Renal pelvis (tissue), 4 donors: ENCODE measurements around the gene PLA2G4A. TPM values are rescaled to one million over a fixed set of nuclear protein-coding genes. Genes with fewer than 3 reads are reported as not detected.
"Not testable (repeated sequence)": the region's sequence is repeated elsewhere in the genome, so short reads cannot be mapped to it uniquely, and the experiment has no call there.

ENCODE experiments used
- DNase-seq: peaks from one replicate; pipeline ENCODE4 v3.0.0-alpha.2; 2013
- polyA plus RNA-seq, 3 donors: library from polyadenylated mRNA; unstranded; fragments of 120-200 nt; gene quantifications; one replicate each; pipeline ENCODE4 v1.2.1, GENCODE V29; 2013; ENCODE audit not compliant: insufficient read length in 3 of 3

The PLA2G4A gene
- polyA plus RNA-seq, 3 donors, result 4.6 to 8.5 (median 8.3) TPM

- DNase-seq, result not testable (repeated sequence)
Observed at GRCh38 chr1:186917106-186917786, 88.5 kb downstream of the PLA2G4A start.

DNA sequence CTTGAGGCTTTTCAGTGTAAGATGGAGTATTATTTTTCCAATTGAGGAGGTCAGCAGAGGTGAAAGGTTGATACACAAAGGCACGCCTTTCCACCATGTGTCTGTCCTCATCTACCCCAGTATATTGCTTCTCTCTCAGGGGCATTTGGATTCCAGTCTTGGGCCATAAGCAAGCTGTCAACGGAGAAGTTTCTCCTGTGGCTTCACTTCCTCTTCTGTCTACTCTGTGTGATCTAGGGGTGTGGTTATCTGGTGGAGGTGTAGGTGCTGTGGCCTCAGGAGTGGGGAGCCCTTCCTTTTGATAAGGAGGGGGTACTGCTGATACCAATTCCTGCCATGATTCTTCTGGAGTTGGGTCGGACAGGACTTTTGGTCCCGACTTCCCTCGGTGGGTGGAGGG, 92.6 kb downstream of the PLA2G4A start:
- not testable (repeated sequence) for DNase-seq

DNA sequence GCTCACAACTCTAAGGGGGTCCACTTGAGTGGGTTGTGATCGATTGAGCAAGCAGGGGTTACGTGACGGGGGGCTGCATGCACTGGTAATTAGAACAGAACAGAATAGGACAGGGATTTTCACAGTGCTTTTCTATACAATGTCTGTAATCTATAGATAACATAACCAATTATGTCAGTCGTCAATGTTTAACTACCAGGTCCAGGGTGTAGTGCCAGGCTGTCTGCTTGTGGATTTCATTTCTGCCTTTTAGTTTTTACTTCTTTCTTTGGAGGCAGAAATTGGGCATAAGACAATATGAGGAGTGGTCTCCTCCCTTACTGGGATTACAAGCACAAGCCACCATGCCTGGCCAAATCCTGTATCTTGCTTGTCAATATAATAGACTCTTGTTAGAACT, 94.1 kb downstream of the PLA2G4A start:
- not testable (repeated sequence) for DNase-seq

DNA sequence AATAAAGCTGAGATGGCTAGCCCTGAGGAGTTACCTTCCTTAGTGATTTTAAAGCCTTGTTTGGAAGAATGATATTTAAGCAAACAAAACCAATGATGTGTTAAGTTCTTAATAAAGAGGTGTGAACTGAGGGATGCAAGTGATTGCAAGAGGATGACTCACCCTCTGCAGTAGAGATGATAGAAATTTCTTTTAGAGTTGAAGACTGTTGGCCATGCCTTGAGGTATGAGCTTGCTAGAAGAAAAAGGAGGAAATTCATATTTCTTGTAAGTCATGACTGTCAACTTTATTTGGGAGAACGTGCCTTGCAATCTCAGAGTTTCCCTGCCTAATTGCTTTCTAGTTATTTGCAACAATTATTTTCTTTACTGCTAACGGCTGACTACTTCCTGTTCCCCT, 94.7 kb downstream of the PLA2G4A start:
- DNase-seq, result no peak

- DNase-seq, result peak; percentile 4
Observed at GRCh38 chr1:186925881-186926669, 97.3 kb downstream of the PLA2G4A start.

GRCh38 chr1:186927884-186928283, 99.1 kb downstream of the PLA2G4A start:
- no peak for DNase-seq

DNA sequence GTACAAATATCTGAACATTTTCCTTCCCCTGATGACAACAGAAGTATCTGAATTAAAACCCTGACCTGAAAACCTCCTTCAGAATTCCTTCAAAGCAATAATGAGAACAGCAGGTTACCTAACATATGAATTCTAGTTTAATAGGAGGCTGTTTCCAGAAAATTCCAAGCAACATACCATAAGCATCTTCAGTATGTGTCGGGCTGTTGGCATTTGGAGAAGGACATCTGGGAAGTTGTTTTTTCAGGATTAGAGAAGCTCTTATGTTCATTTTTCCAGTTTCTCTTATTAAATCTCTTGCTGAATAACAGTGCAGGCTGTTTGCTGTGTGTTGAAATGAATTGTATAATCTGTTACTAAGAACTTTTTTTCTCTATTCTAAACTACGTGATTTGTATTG, 101.5 kb downstream of the PLA2G4A start:
- no peak for DNase-seq

DNA sequence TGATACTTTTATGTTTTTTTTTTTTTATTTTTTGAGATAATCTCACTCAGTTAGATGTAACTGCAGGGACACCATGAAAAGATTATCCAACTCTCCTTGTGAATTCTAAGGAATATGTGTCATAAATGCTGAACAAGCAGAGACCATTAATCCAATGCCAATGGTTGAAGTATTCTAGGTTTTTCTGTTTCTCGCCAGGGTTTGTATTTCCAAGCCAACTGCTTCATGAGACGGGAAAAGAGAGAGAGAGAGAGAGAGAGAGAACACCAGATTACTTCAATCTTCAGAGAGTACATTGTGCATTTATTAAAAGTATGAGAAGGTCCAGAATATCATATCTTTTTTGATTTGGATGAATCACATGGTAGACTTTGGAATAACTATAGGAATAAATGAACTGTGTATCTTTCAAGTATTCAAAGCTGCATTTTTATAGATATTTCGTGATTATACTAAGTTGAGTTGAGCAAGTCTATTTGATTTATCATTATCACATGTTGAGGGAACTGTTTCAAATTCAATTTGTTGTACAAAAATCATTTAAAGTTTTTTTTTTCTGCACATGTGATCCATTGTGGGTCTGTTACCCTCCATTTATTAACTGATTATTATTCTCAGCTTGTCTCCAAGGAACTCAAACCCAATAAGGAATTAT, 108.4 kb downstream of the PLA2G4A start:
- no peak for DNase-seq

DNA sequence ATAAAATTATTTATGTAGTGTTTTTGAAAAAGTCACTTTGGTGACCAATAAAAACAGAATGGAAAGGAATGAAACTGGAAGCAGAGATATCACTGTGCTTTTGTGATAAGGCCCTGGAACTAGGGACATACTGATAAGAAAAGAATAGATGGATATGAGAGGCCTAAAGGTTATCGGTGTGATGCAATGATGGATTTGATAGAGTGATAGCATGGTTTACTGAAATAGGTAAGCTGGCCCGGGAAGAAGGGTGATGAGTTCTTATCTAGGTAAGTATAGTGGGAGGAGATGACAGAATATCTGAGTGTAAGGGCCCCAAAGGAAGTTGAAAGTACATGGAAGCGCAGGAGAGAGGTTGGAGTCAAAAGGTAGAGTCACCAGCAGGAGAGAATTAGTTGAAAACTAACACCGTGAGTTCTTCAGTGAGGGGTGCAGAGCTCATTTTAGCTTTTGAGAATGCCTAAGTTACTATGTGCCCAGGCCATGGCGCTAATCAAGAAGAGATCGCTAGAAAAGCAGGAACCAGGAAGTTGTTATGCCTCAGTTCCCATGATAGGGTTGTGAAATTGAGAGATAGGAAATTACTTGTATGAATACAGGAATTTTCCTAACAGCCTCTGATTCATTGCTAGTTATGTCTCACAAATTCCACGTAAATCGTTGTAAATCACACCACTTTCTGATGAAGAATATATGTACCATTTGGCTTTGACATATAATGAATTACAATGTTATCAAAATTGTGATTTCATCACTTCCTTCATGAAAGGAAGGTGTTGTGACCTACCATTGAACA, 115.3 kb downstream of the PLA2G4A start:
- no peak for DNase-seq

DNA sequence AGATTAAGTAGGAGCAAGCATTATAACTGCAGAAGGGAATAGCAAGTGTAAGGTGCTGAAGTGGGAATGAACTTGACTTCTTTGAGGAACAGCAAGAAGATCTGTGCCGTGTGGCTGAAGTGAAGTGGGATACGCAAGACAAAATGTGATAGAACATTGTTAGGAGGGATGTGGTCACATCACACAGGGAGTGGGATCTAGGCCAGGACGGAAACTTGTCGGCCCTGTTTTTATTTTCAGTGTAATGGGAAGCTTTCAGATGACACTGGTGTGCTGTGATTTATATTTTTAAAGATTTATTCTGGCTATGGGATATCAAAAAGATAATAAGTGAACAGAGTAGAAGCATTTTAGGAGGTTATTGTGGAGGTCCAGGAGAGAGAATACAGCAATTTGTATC, 116.4 kb downstream of the PLA2G4A start:
- DNase-seq, result no peak

- DNase-seq, result no peak
Observed at GRCh38 chr1:186948535-186948934, 119.8 kb downstream of the PLA2G4A start.

DNA sequence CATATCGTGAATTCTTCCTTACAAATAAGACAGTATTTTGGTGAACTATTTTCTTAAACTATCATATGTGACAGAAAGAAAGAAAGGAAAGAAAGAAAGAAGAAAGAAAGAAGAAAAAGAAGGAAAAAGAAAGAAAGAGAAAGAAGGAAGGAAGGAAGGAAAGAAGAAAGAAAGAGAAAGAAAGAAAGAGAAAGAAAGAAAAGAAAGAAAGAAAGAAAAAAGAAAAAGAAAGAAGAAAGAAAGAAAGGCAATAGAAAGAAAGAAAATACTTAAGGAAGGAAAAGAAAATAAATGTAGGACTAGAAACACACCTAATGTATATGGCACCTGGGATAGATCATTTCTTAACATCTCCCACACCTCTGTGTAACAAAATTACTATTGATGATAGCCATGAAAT, 120.4 kb downstream of the PLA2G4A start:
- no peak for DNase-seq

DNA sequence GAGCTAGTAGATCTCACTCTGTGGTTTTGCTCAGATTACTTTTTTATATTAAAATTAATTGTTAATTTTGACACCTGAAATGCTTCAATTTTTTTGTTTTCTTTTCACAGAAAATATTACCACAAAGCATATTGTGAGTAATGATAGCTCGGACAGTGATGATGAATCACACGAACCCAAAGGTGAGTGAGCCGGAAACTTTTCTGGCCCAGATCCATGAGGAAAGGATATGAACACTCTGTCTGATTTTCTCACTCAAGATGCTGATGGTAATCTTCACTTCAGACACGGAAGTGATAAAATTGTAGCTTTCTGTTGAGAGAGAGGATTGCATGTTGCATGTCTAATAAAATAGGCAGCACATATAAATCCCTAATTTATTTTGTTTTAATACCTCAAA, 121.8 kb downstream of the PLA2G4A start:
- DNase-seq, result no peak

- DNase-seq, result no peak
Observed at GRCh38 chr1:186953876-186954275, 125.1 kb downstream of the PLA2G4A start.

- DNase-seq, result no peak
Observed at GRCh38 chr1:186957314-186957713, 128.6 kb downstream of the PLA2G4A start.

DNA sequence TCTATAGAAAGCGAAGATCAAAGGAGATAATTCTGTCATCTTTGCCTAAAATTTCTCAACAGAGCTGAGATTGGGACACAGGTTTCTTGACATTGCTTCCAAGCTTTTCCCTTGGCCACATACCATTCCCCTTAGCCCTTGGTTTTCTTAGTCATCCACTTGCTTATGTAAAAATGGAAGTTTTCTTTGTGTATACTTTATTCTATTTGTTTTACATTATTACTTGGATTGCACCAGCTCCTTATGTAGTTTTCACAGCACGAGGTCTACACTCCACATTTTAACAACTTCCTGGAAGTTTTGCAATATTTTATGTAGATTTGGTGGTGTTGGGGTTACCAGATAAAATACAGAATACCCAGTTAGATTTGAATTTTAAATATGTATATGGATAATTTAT, 129.8 kb downstream of the PLA2G4A start:
- no peak for DNase-seq

GRCh38 chr1:186960861-186961260, 132.1 kb downstream of the PLA2G4A start:
- DNase-seq, result no peak

DNA sequence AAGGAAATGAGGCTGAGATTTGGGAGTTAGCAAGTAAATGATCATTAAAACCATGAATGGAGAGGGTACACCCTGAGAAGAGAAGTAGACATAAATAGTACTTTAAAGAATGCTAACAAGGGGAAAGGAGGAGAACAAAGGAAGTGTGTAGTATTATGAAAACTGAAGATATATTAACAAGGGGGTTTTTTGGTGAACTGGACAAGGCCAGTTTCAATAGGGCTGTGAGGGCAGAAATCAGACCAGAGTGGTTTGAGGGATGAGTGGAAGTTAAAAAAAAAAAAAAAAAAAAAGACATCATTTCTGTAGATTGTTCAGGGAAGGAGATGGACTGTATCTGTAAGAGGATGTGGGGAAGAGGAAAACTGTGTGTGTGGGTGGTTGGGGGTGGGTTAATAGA, 137.1 kb downstream of the PLA2G4A start:
- no peak for DNase-seq

DNA sequence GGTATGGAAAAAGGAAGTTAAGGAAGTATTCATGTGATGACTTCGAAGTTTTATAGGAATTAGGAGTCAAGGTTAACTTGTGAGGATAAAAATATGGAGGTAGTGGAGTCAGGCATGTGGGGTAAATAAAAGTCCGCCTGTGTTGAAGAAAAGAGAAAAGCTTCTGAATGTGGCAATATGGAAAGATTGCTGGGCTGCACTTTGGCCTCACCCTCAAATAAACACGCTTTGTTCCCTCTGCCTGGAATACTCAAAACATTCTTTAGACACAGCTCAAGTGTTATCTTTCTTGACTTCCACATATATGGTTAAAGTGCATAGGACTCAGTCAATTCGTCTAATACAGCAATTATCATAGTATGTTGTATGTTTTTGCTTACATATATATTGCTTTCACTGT, 137.7 kb downstream of the PLA2G4A start:
- no peak for DNase-seq

GRCh38 chr1:186967656-186968394, 139.1 kb downstream of the PLA2G4A start:
- DNase-seq, result no peak

DNA sequence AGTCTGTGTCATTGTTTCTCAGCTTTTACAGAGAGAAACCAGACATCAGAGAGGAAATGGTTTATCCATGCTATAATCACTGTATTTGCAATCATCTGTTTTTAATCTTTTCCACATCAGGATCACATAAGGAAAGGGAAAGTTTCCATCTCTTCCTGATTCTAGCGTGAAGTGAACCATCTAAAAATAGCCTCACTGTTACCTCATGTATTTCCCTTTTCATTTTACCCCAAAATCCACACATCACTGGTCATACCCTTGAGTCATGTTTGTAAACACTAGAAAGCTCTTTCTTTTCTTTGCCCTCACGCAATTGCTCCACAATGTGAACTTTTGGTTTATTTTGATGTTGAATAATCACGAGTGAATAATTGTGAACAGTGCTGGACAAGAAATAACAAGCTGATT, 146.0 kb downstream of the PLA2G4A start:
- no peak for DNase-seq
